IMR-90 (cell line): ENCODE data around the gene KRT222.

Experiments used
- BHLHE40 ChIP-seq: fragments of 150-350 bp; IDR thresholded peaks from 2 replicates; pipeline ENCODE4 v1.6.1; 2016; ENCODE audit warnings: mild to moderate bottlenecking, low read depth, low read length
- CTCF ChIP-seq: conservative IDR thresholded peaks from 2 replicates; pipeline ENCODE4 v1.5.1; 2012; ENCODE audit warnings: mild to moderate bottlenecking, low read depth, low read length, improper control_type of control experiment
- MAFK ChIP-seq: IDR thresholded peaks from 2 replicates; pipeline ENCODE4 v1.6.1; 2012; ENCODE audit warnings: low read depth, low read length, improper control_type of control experiment
- NFE2L2 ChIP-seq: fragments of 150-350 bp; IDR thresholded peaks from 2 replicates; pipeline ENCODE4 v1.6.1; 2016; ENCODE audit warnings: low read depth, mild to moderate bottlenecking, low read length
- POLR2A ChIP-seq: IDR thresholded peaks from 2 replicates; pipeline ENCODE4 v1.6.1; 2012; ENCODE audit warnings: mild to moderate bottlenecking, low read depth, low read length
- RAD21 ChIP-seq: IDR thresholded peaks from 2 replicates; pipeline ENCODE4 v1.6.1; 2012; ENCODE audit warnings: low read length, improper control_type of control experiment
- SMC3 ChIP-seq: fragments of 150-350 bp; IDR thresholded peaks from 2 replicates; pipeline ENCODE4 v1.6.1; 2016; ENCODE audit warnings: low read depth, mild to moderate bottlenecking, antibody characterized with exemption, low read length, moderate library complexity

- TF ChIP-seq POLR2A (no peak), CTCF (no peak), RAD21 (no peak), BHLHE40 (no peak), MAFK (peak; percentile 41), NFE2L2 (no peak), SMC3 (no peak)
Observed at GRCh38 chr17:40672654-40673053, 7.7 kb upstream of the KRT222 start.
